Measurements from ENCODE around the gene CEMP1. TPM values are rescaled to one million over a fixed set of nuclear protein-coding genes. Genes with fewer than 3 reads are reported as not detected.

Gene CEMP1

Small RNA genes lying within 50 kb of the gene (small RNA-seq; reads per million reads assigned to genes)
- gene AC093525.1 (ENCODE audit: low read depth) (not detected), gene MIR3178 (ENCODE audit: low read depth) (not detected)
